GM12875 (cell line): ENCODE measurements around the gene ROBO1.

ENCODE experiments used
- H3K4me3 ChIP-seq: one replicate; pipeline ENCODE4 v1.5.1; 2011; ENCODE audit warnings: low read depth, low read length, control low read depth
- CTCF ChIP-seq: IDR thresholded peaks from 2 replicates; pipeline ENCODE4 v1.5.1; 2011; ENCODE audit warnings: low read depth, mild to moderate bottlenecking, control low read depth, inconsistent platforms, low read length, moderate library complexity, borderline replicate concordance; ENCODE audit not compliant: insufficient read depth

Gene ROBO1

GRCh38 chr3:79653266-79653830, 114.5 kb downstream of the ROBO1 start:
- H3K4me3 ChIP-seq: no peak overlapping the region
- no peak for TF ChIP-seq CTCF

- no peak for TF ChIP-seq CTCF
- H3K4me3 ChIP-seq: no peak overlapping the region
These were observed 116.2 kb downstream of the ROBO1 start for GRCh38 chr3:79651536-79652065.

GRCh38 chr3:79639855-79640254, 127.9 kb downstream of the ROBO1 start:
- no peak overlapping the region for H3K4me3 ChIP-seq
- TF ChIP-seq CTCF: no peak

- TF ChIP-seq CTCF: no peak
- no peak overlapping the region for H3K4me3 ChIP-seq
These were observed 131.4 kb downstream of the ROBO1 start for GRCh38 chr3:79636372-79636771.

GRCh38 chr3:79632842-79633241, 135.0 kb downstream of the ROBO1 start:
- no peak overlapping the region for H3K4me3 ChIP-seq
- TF ChIP-seq CTCF: no peak

GRCh38 chr3:79618883-79619282, 148.9 kb downstream of the ROBO1 start:
- TF ChIP-seq CTCF: no peak
- H3K4me3 ChIP-seq: no peak overlapping the region

GRCh38 chr3:79606414-79606813, 161.4 kb downstream of the ROBO1 start:
- no peak overlapping the region for H3K4me3 ChIP-seq
- TF ChIP-seq CTCF: no peak
